Neural cell (in vitro differentiated cells): ENCODE results near the gene OR2V1. TPM values are rescaled to one million over a fixed set of nuclear protein-coding genes. Genes with fewer than 3 reads are reported as not detected.

Source experiments
- H2AFZ ChIP-seq: fragments of 200-600, 300-800 bp; sonication (generic), shearing (Covaris generic); 2 replicates; pipeline ENCODE4 v1.6.0; 2014; ENCODE audit warnings: low read depth, mild to moderate bottlenecking, antibody characterized with exemption, low read length, moderate library complexity
- H3F3A ChIP-seq: fragments of 200-600 bp; shearing (Covaris generic); 2 replicates; pipeline ENCODE4 v1.6.1; 2016; ENCODE audit warnings: mild to moderate bottlenecking, moderate library complexity, mixed read lengths, antibody characterized with exemption, low read length; ENCODE audit not compliant: insufficient read depth, poor library complexity, severe bottlenecking
- H3K27ac ChIP-seq: fragments of 200-600, 300-800 bp; sonication (generic), shearing (Covaris generic); 2 replicates; pipeline ENCODE4 v1.5.1; 2014; ENCODE audit warnings: mild to moderate bottlenecking, low read length, moderate library complexity
- H3K27me3 ChIP-seq: fragments of 300-800, 200-600 bp; sonication (generic), shearing (Covaris generic); 2 replicates; pipeline ENCODE4 v1.6.0; 2014; ENCODE audit warnings: mild to moderate bottlenecking, low read depth, low read length, moderate library complexity; ENCODE audit not compliant: insufficient read depth
- H3K36me3 ChIP-seq: fragments of 300-800, 200-600 bp; sonication (generic), shearing (Covaris generic); 2 replicates; pipeline ENCODE4 v1.5.1; 2014; ENCODE audit warnings: mild to moderate bottlenecking, antibody characterized with exemption, low read length, moderate library complexity; ENCODE audit not compliant: insufficient read depth
- H3K4me2 ChIP-seq: fragments of 300-800, 200-600 bp; sonication (generic), shearing (Covaris generic); 2 replicates; pipeline ENCODE4 v1.6.0; 2014; ENCODE audit warnings: mild to moderate bottlenecking, low read length
- H3K4me3 ChIP-seq: fragments of 300-800, 200-600 bp; sonication (generic), shearing (Covaris generic); 2 replicates; pipeline ENCODE4 v1.5.1; 2014; ENCODE audit warnings: mild to moderate bottlenecking, low read length, moderate library complexity
- H3K79me2 ChIP-seq: fragments of 200-600 bp; shearing (Covaris generic); replicated peaks from 2 replicates; pipeline ENCODE4 v1.6.0; 2014; ENCODE audit warnings: mild to moderate bottlenecking, low read length, moderate library complexity; ENCODE audit not compliant: insufficient read depth
- H3K9ac ChIP-seq: fragments of 300-800, 200-600 bp; sonication (generic), shearing (Covaris generic); 2 replicates; pipeline ENCODE4 v1.6.1; 2016; ENCODE audit warnings: mild to moderate bottlenecking, low read length, mixed read lengths
- H3K9me2 ChIP-seq: fragments of 200-600 bp; shearing (Covaris generic); 2 replicates; pipeline ENCODE4 v1.6.1; 2016; ENCODE audit warnings: mild to moderate bottlenecking, low read length, mixed read lengths; ENCODE audit not compliant: insufficient read depth
- H3K9me3 ChIP-seq: fragments of 200-600, 300-800 bp; sonication (generic), shearing (Covaris generic); 2 replicates; pipeline ENCODE4 v1.6.1; 2016; ENCODE audit warnings: mild to moderate bottlenecking, mixed run types, low read length, moderate library complexity, mixed read lengths
- H4K20me1 ChIP-seq: fragments of 200-600 bp; shearing (Covaris generic); 2 replicates; pipeline ENCODE4 v1.6.1; 2016; ENCODE audit warnings: mild to moderate bottlenecking, mixed run types; ENCODE audit not compliant: insufficient read depth
- EP300 ChIP-seq: fragments of 450-650 bp; conservative IDR thresholded peaks from 2 replicates; pipeline ENCODE4 v1.6.1; 2014; ENCODE audit warnings: antibody characterized with exemption, mild to moderate bottlenecking, moderate library complexity; ENCODE audit not compliant: poor library complexity, severe bottlenecking
- EZH2 ChIP-seq: fragments of 200-600, 300-800 bp; shearing (Covaris generic), sonication (generic); IDR thresholded peaks from 2 replicates; pipeline ENCODE4 v1.6.1; 2014; ENCODE audit warnings: antibody characterized with exemption, low read length, borderline replicate concordance, mild to moderate bottlenecking; ENCODE audit not compliant: insufficient read depth, poor library complexity, severe bottlenecking
- MXI1 ChIP-seq: fragments of 450-650 bp; conservative IDR thresholded peaks from 2 replicates; pipeline ENCODE4 v1.6.1; 2014; ENCODE audit warnings: antibody characterized with exemption, mild to moderate bottlenecking; ENCODE audit not compliant: poor library complexity, severe bottlenecking
- POLR2AphosphoS5 ChIP-seq: IDR thresholded peaks from 2 replicates; pipeline ENCODE4 v1.6.1; 2012
- RAD21 ChIP-seq: fragments of 450-650 bp; conservative IDR thresholded peaks from 2 replicates; pipeline ENCODE4 v1.6.1; 2014; ENCODE audit warnings: antibody characterized with exemption, mild to moderate bottlenecking, moderate library complexity
- SMC3 ChIP-seq: fragments of 450-650 bp; conservative IDR thresholded peaks from 2 replicates; pipeline ENCODE4 v1.6.1; 2014; ENCODE audit warnings: antibody characterized with exemption, mild to moderate bottlenecking, moderate library complexity; ENCODE audit not compliant: poor library complexity
- TAF1 ChIP-seq: IDR thresholded peaks from 2 replicates; pipeline ENCODE4 v1.6.1; 2012; ENCODE audit warnings: low read depth
- polyA plus RNA-seq: library from polyadenylated mRNA; depleted of rRNA; stranded (reverse); fragments of >200 nt; gene quantifications from 2 replicates; pipeline ENCODE4 v1.2.3, GENCODE V29; 2014
- TF ChIP-seq, protein P1 (sequence below): fragments of 450-650 bp; IDR thresholded peaks from 2 replicates; pipeline ENCODE4 v1.5.1; 2014; ENCODE audit warnings: antibody characterized with exemption, mild to moderate bottlenecking, moderate library complexity; ENCODE audit not compliant: poor library complexity, severe bottlenecking
- TF ChIP-seq, protein P2 (sequence below): IDR thresholded peaks from 2 replicates; pipeline ENCODE4 v1.6.1; 2012; ENCODE audit warnings: borderline replicate concordance

OR2V1 gene
- polyA plus RNA-seq, 1 donor from 2014 or later: not detected

DNA sequence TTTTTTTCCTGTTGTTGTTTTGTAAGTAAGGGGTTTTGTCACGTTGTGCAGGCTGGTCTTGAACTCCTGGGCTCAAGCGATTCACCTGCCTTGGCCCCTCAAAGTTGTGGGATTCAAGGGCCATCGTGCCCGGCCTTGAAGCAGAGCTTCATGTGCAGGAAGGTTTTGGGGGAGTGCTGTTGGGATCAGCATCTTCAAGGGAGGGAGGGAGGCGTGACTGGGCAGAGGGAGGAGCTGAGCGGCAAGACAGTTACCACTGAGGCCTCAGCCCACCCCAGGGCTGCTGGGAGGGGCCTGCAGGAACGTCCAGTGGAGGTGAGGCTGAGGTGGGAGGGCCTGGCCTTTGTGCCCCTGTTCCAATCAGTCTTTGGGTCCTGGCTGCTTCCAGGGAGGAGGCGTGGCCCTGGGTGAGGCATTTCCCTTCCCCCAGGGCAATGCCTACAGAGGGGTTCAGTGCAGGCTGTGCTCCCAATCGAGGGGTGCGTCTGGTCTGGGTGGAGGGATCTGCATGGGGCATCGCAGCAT is 21.4 kb downstream of the OR2V1 start:
- TF ChIP-seq EP300 (no peak), MXI1 (no peak), RAD21 (no peak), EZH2 (no peak), POLR2AphosphoS5 (no peak), TAF1 (no peak), SMC3 (no peak)
- TF ChIP-seq, protein P1, sequence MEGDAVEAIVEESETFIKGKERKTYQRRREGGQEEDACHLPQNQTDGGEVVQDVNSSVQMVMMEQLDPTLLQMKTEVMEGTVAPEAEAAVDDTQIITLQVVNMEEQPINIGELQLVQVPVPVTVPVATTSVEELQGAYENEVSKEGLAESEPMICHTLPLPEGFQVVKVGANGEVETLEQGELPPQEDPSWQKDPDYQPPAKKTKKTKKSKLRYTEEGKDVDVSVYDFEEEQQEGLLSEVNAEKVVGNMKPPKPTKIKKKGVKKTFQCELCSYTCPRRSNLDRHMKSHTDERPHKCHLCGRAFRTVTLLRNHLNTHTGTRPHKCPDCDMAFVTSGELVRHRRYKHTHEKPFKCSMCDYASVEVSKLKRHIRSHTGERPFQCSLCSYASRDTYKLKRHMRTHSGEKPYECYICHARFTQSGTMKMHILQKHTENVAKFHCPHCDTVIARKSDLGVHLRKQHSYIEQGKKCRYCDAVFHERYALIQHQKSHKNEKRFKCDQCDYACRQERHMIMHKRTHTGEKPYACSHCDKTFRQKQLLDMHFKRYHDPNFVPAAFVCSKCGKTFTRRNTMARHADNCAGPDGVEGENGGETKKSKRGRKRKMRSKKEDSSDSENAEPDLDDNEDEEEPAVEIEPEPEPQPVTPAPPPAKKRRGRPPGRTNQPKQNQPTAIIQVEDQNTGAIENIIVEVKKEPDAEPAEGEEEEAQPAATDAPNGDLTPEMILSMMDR: no peak
- TF ChIP-seq, protein P2, sequence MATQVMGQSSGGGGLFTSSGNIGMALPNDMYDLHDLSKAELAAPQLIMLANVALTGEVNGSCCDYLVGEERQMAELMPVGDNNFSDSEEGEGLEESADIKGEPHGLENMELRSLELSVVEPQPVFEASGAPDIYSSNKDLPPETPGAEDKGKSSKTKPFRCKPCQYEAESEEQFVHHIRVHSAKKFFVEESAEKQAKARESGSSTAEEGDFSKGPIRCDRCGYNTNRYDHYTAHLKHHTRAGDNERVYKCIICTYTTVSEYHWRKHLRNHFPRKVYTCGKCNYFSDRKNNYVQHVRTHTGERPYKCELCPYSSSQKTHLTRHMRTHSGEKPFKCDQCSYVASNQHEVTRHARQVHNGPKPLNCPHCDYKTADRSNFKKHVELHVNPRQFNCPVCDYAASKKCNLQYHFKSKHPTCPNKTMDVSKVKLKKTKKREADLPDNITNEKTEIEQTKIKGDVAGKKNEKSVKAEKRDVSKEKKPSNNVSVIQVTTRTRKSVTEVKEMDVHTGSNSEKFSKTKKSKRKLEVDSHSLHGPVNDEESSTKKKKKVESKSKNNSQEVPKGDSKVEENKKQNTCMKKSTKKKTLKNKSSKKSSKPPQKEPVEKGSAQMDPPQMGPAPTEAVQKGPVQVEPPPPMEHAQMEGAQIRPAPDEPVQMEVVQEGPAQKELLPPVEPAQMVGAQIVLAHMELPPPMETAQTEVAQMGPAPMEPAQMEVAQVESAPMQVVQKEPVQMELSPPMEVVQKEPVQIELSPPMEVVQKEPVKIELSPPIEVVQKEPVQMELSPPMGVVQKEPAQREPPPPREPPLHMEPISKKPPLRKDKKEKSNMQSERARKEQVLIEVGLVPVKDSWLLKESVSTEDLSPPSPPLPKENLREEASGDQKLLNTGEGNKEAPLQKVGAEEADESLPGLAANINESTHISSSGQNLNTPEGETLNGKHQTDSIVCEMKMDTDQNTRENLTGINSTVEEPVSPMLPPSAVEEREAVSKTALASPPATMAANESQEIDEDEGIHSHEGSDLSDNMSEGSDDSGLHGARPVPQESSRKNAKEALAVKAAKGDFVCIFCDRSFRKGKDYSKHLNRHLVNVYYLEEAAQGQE: no peak
- Histone ChIP-seq H3K36me3 (no peaks in the 10 kb centered on the region), H3K27me3 (peaks cover 26% of the 10 kb centered on the region), H2AFZ (no peak overlapping the region), H3K4me2 (no peak overlapping the region), H3F3A (no peaks in the 10 kb centered on the region), H3K79me2 (no peaks in the 10 kb centered on the region), H3K4me3 (no peak overlapping the region), H3K27ac (no peak overlapping the region), H3K9ac (no peak overlapping the region), H4K20me1 (no peaks in the 10 kb centered on the region), H3K9me3 (peaks cover 6% of the 10 kb centered on the region), H3K9me2 (no peaks in the 10 kb centered on the region)

DNA sequence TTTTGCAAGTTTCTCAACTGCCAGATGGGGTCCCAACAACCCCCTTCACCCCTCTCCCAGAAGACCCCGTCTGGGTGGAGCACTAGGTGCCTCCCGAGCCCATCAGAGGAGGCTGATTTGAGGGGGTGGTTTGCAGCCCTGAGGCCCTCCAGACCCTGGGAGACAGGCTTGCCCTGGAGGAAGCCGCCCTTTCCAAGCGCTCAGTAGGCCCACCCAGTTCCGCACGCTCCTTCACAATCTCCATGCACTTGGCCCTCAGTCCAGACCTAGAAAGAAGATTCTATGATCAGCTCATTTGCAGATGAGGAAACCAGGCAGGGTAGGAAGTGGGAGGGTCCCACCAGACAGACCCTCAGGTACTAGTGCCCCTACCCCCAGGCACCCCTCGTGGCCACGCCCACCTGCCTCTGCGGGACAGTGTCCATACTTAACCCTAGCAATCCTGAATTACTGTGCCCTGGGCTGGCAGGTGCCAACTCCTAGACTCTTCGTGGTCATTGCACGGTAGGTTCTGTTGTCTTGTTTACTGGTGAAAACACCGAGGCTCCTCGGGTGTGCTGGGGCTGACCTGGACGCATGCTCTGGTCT is 22.3 kb downstream of the OR2V1 start:
- Histone ChIP-seq H2AFZ (no peak overlapping the region), H3K27ac (no peak overlapping the region), H3F3A (no peaks in the 10 kb centered on the region), H4K20me1 (no peaks in the 10 kb centered on the region), H3K4me2 (no peak overlapping the region), H3K9me2 (no peaks in the 10 kb centered on the region), H3K9me3 (no peaks in the 10 kb centered on the region), H3K79me2 (no peaks in the 10 kb centered on the region), H3K4me3 (no peak overlapping the region), H3K9ac (no peak overlapping the region), H3K36me3 (no peaks in the 10 kb centered on the region), H3K27me3 (peaks cover 23% of the 10 kb centered on the region)
- TF ChIP-seq, protein P2: no peak
- TF ChIP-seq, protein P1: no peak
- TF ChIP-seq RAD21: no peak
- no peak for TF ChIP-seq TAF1
- no peak for TF ChIP-seq POLR2AphosphoS5
- TF ChIP-seq SMC3: no peak
- TF ChIP-seq EZH2: no peak
- no peak for TF ChIP-seq EP300
